GM12872 (cell line): ENCODE measurements around the gene RTN4R.

Experiments
- CTCF ChIP-seq: IDR thresholded peaks from 3 replicates; pipeline ENCODE4 v1.5.1; 2011; ENCODE audit warnings: low read depth, mild to moderate bottlenecking, low read length, moderate library complexity; ENCODE audit not compliant: insufficient read depth

The RTN4R gene

GRCh38 chr22:20280866-20281265, 12.7 kb upstream of the RTN4R start:
- no peak for TF ChIP-seq CTCF

GRCh38 chr22:20279662-20280134, 11.6 kb upstream of the RTN4R start:
- no peak for TF ChIP-seq CTCF

- no peak for TF ChIP-seq CTCF
These were observed 8.3 kb upstream of the RTN4R start for GRCh38 chr22:20276468-20276867.

GRCh38 chr22:20275836-20276235, 7.7 kb upstream of the RTN4R start:
- TF ChIP-seq CTCF = no peak

- no peak for TF ChIP-seq CTCF
These were observed 5.7 kb upstream of the RTN4R start for GRCh38 chr22:20273758-20274181.

GRCh38 chr22:20272700-20273099, 4.6 kb upstream of the RTN4R start:
- no peak for TF ChIP-seq CTCF

- no peak for TF ChIP-seq CTCF
These were observed 4.1 kb upstream of the RTN4R start for GRCh38 chr22:20272174-20272573.
